GM12801 (cell line): ENCODE results near the gene ZNF786.

ENCODE experiments used
- CTCF ChIP-seq: IDR thresholded peaks from one replicate; pipeline ENCODE4 v1.5.1; 2011; ENCODE audit warnings: control low read depth; ENCODE audit not compliant: insufficient read length; ENCODE audit errors: extremely low read depth

The ZNF786 gene

DNA sequence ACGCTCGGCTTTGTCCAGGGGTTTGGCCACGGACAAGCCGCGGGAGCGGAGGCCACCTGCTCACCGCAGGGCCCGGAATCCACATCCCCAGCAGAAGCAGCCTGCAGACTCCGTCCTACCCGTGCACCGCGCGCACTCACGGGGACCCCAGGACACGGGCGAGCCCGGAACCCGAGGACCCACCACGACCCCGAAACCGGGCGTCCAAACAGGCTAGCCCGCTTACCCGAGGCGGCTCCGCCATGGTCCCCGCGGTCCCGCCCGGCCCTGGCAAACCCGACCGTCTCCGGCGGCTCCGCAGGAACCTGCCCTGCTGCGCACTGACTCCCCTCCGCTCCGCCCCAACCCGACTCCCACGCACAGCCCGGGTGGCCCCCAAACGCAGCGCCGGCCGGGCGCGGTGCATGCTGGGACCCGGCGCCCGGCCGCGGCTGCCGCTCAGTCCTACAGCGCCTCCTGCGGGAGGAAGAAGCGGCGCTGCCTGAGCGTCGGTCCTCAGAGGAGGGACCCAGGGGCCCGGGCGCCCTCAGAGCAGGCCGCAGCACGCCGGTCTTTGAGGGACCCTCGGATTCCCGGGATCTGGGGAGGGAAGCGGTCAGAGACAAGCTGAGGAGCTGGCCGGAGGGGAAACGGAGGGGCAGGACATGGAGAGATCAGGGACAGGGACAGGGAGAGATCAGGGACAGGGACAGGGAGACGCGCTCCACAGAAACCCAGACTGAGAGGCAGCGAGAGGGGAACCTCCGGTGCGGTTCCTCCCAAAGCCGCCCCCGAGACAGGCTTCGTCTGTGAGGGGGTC is at the start of gene ZNF786:
ZNF786 (minus strand) TSS at position 322 of the 799 bp plus-strand sequence; CDS start at position 244, 78 bp downstream.
- no peak for TF ChIP-seq CTCF

GRCh38 chr7:149136118-149136517 is 45.6 kb upstream of the ZNF786 start:
- TF ChIP-seq CTCF: no peak

DNA sequence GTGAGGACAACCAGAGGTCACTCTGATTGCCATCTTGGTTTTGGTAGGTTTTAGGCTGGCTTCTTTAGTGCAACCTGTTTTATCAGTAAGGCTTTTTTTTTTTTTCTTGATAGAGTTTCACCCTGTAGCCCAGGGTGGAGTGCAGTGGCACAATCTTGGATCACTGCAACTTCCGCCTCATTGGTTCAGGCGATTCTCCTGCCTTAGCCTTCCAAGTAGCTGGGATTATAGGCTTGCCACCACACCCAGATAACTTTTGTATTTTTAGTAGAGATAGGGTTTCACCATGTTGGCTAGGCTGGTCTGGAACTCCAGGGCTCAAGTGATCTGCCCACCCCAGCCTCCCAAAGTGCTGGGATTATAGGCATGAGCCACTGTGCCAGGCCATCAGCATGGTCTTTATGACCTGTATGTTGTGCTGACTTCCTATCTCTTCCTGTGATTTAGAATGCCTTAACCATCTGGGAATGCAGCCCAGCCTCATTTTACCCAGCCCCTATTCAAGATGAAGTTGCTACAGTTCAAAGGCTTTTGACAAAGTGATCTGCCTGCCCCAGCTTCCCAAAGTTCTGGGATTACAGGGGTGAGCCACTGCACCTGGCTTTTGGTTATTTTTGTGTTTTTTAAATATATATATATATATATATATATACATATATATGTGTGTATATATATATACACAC is 42.7 kb upstream of the ZNF786 start:
- TF ChIP-seq CTCF: no peak

GRCh38 chr7:149130572-149131198 is 40.2 kb upstream of the ZNF786 start:
- no peak for TF ChIP-seq CTCF

- no peak for TF ChIP-seq CTCF
These were observed 36.2 kb upstream of the ZNF786 start for GRCh38 chr7:149126662-149127266.

GRCh38 chr7:149125863-149126661 is 35.5 kb upstream of the ZNF786 start, which contains the start of gene ZNF425:
TSS of gene ZNF425 (minus strand) at chr7:149126324. CDS start at chr7:149126213, 111 bp downstream.
- TF ChIP-seq CTCF: no peak
